IPS-18a (cell line): Measurements from ENCODE around the gene DENND5A.
A peak's percentile ranks its signal among the peaks of the same experiment; 100 is the strongest.

Source experiments
- H3K27ac ChIP-seq: one replicate; pipeline ENCODE4 v1.5.1; 2013; ENCODE audit warnings: low read length
- H3K27me3 ChIP-seq: one replicate; pipeline ENCODE4 v1.6.1; 2013; ENCODE audit warnings: mild to moderate bottlenecking, low read length; ENCODE audit not compliant: control insufficient read depth, insufficient read depth
- H3K36me3 ChIP-seq: one replicate; pipeline ENCODE4 v1.6.1; 2013; ENCODE audit warnings: low read depth, low read length; ENCODE audit not compliant: control insufficient read depth
- H3K4me1 ChIP-seq: one replicate; pipeline ENCODE4 v1.6.1; 2013; ENCODE audit warnings: low read depth, low read length; ENCODE audit not compliant: control insufficient read depth
- H3K4me3 ChIP-seq: one replicate; pipeline ENCODE4 v1.5.1; 2013; ENCODE audit warnings: low read length
- H3K9ac ChIP-seq: one replicate; pipeline ENCODE4 v1.6.1; 2013; ENCODE audit warnings: mild to moderate bottlenecking, low read length, moderate library complexity
- H3K9me3 ChIP-seq: one replicate; pipeline ENCODE4 v1.6.1; 2013; ENCODE audit warnings: low read depth, low read length; ENCODE audit not compliant: control insufficient read depth

The DENND5A gene

GRCh38 chr11:9265211-9266131 is at the start of gene DENND5A:
DENND5A (minus strand) TSS chr11:9265350; CDS start chr11:9265069, 281 bp downstream.
- H3K4me1 ChIP-seq: peaks cover 16% of the 10 kb centered on the region

GRCh38 chr11:9314291-9315077 is 49.3 kb upstream of the DENND5A start, which contains the start of gene TMEM41B:
TMEM41B (minus strand) TSS chr11:9314593; CDS start chr11:9314441, 152 bp downstream.
- peak within 1 kb of the TSS; percentile 94 for H3K9ac ChIP-seq
- H3K4me3 ChIP-seq: peak within 1 kb of the TSS; percentile 92
- H3K27ac ChIP-seq: peak within 1 kb of the TSS; percentile 97
- H3K9me3 ChIP-seq: no peaks in the 10 kb centered on the region
- H3K4me1 ChIP-seq: peaks cover 19% of the 10 kb centered on the region
- H3K27me3 ChIP-seq: no peaks in the 10 kb centered on the region
- no peaks in the 10 kb centered on the region for H3K36me3 ChIP-seq

More at GRCh38 chr11:9265211-9266131, at the start of gene DENND5A:
- peak within 1 kb of the TSS; percentile 96 for H3K4me3 ChIP-seq
- no peaks in the 10 kb centered on the region for H3K9me3 ChIP-seq
- peak within 1 kb of the TSS; percentile 88 for H3K9ac ChIP-seq
- no peaks in the 10 kb centered on the region for H3K36me3 ChIP-seq
- H3K27ac ChIP-seq: peak within 1 kb of the TSS; percentile 70
- no peaks in the 10 kb centered on the region for H3K27me3 ChIP-seq

GRCh38 chr11:9313648-9314290 is 48.6 kb upstream of the DENND5A start:
- H3K4me3 ChIP-seq: peak overlapping the region; percentile 92
- H3K27ac ChIP-seq: peak overlapping the region; percentile 21
- no peaks in the 10 kb centered on the region for H3K9me3 ChIP-seq
- no peaks in the 10 kb centered on the region for H3K27me3 ChIP-seq
- peaks cover 17% of the 10 kb centered on the region for H3K4me1 ChIP-seq
- no peaks in the 10 kb centered on the region for H3K36me3 ChIP-seq
- H3K9ac ChIP-seq: peak overlapping the region; percentile 88

- H3K36me3 ChIP-seq: no peaks in the 10 kb centered on the region
- H3K27me3 ChIP-seq: no peaks in the 10 kb centered on the region
- H3K27ac ChIP-seq: no peak overlapping the region
- H3K4me3 ChIP-seq: no peak overlapping the region
- peaks cover 16% of the 10 kb centered on the region for H3K4me1 ChIP-seq
- H3K9me3 ChIP-seq: no peaks in the 10 kb centered on the region
- H3K9ac ChIP-seq: no peak overlapping the region
Measured at GRCh38 chr11:9310485-9311090, 45.4 kb upstream of the DENND5A start.

- no peaks in the 10 kb centered on the region for H3K27me3 ChIP-seq
- H3K27ac ChIP-seq: no peak overlapping the region
- no peak overlapping the region for H3K9ac ChIP-seq
- H3K4me3 ChIP-seq: no peak overlapping the region
- no peaks in the 10 kb centered on the region for H3K9me3 ChIP-seq
- no peaks in the 10 kb centered on the region for H3K4me1 ChIP-seq
- no peaks in the 10 kb centered on the region for H3K36me3 ChIP-seq
Measured at GRCh38 chr11:9304178-9304577, 39.0 kb upstream of the DENND5A start.

GRCh38 chr11:9302448-9302847 is 37.3 kb upstream of the DENND5A start:
- Histone ChIP-seq H3K9ac (no peak overlapping the region), H3K27ac (no peak overlapping the region), H3K4me1 (no peaks in the 10 kb centered on the region)

GRCh38 chr11:9301720-9302119 is 36.6 kb upstream of the DENND5A start:
- no peaks in the 10 kb centered on the region for H3K9me3 ChIP-seq
- H3K4me1 ChIP-seq: no peaks in the 10 kb centered on the region
- H3K36me3 ChIP-seq: no peaks in the 10 kb centered on the region
- no peaks in the 10 kb centered on the region for H3K27me3 ChIP-seq
- H3K27ac ChIP-seq: no peak overlapping the region
- H3K4me3 ChIP-seq: no peak overlapping the region
- H3K9ac ChIP-seq: no peak overlapping the region

More at GRCh38 chr11:9302448-9302847, 37.3 kb upstream of the DENND5A start:
- Histone ChIP-seq H3K9me3 (no peaks in the 10 kb centered on the region), H3K36me3 (no peaks in the 10 kb centered on the region), H3K27me3 (no peaks in the 10 kb centered on the region), H3K4me3 (no peak overlapping the region)

GRCh38 chr11:9293646-9294045 is 28.5 kb upstream of the DENND5A start:
- no peaks in the 10 kb centered on the region for H3K4me1 ChIP-seq
- no peaks in the 10 kb centered on the region for H3K9me3 ChIP-seq
- H3K36me3 ChIP-seq: peaks cover 15% of the 10 kb centered on the region
- no peak overlapping the region for H3K27ac ChIP-seq
- H3K4me3 ChIP-seq: no peak overlapping the region
- H3K9ac ChIP-seq: no peak overlapping the region
- no peaks in the 10 kb centered on the region for H3K27me3 ChIP-seq

GRCh38 chr11:9285850-9286587 is 20.9 kb upstream of the DENND5A start:
- Histone ChIP-seq H3K9ac (no peak overlapping the region), H3K9me3 (no peaks in the 10 kb centered on the region), H3K36me3 (peaks cover 18% of the 10 kb centered on the region), H3K4me1 (no peaks in the 10 kb centered on the region), H3K27me3 (no peaks in the 10 kb centered on the region), H3K27ac (no peak overlapping the region), H3K4me3 (no peak overlapping the region)

GRCh38 chr11:9280655-9281301 is 15.6 kb upstream of the DENND5A start:
- H3K27me3 ChIP-seq: no peaks in the 10 kb centered on the region
- H3K36me3 ChIP-seq: peaks cover 9% of the 10 kb centered on the region
- H3K27ac ChIP-seq: no peak overlapping the region
- no peak overlapping the region for H3K9ac ChIP-seq
- no peak overlapping the region for H3K4me3 ChIP-seq
- H3K9me3 ChIP-seq: no peaks in the 10 kb centered on the region
- H3K4me1 ChIP-seq: no peaks in the 10 kb centered on the region
